ENCODE results near the gene R3HDML. TPM values are rescaled to one million over a fixed set of nuclear protein-coding genes. Genes with fewer than 3 reads are reported as not detected.

Gene R3HDML, protein sequence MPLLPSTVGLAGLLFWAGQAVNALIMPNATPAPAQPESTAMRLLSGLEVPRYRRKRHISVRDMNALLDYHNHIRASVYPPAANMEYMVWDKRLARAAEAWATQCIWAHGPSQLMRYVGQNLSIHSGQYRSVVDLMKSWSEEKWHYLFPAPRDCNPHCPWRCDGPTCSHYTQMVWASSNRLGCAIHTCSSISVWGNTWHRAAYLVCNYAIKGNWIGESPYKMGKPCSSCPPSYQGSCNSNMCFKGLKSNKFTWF
- total RNA-seq (not detected in 2 replicates), polyA plus RNA-seq (not detected in 2 replicates), polyA minus RNA-seq (not detected in 2 replicates)
- total RNA-seq (2013), result not detected

- Histone ChIP-seq H3K36me3 (replicated peaks in 1 of 2; ENCODE audit: control extremely low read depth in 1 of 2, control insufficient read depth in 1 of 2, extremely low read depth in 1 of 2, insufficient read depth in 2 of 2, low read length in 1 of 2) (no peaks in the 10 kb centered on the region), H3K9me3 (ENCODE audit: control extremely low read depth in 1 of 3, control insufficient read depth in 2 of 3, insufficient read depth in 1 of 3, low read length in 2 of 3) (no peaks in the 10 kb centered on the region), H3K27me3 (replicated peaks in 1 of 4; ENCODE audit: control extremely low read depth in 1 of 4, control insufficient read depth in 3 of 4, insufficient read depth in 4 of 4, low read length in 3 of 4) (peaks cover 0 to 4% (median under 1%) of the 10 kb centered on the region in 4 experiments), H3K9ac (ENCODE audit: low read length) (no peak within 1 kb of the TSS), H3K4me2 (replicated peaks; ENCODE audit: low read depth, low read length, poor library complexity, severe bottlenecking) (no peak within 1 kb of the TSS), H3K4me3 (ENCODE audit: control extremely low read depth in 1 of 5, extremely low read depth in 1 of 5, insufficient read depth in 1 of 5, low read depth in 2 of 5, low read length in 4 of 5) (no peak within 1 kb of the TSS), H4K20me1 (ENCODE audit: control insufficient read depth, insufficient read depth, low read length, poor library complexity, severe bottlenecking) (no peaks in the 10 kb centered on the region), H3K79me2 (ENCODE audit: control insufficient read depth, insufficient read depth, low read length) (no peaks in the 10 kb centered on the region), H3K4me1 (ENCODE audit: control insufficient read depth in 2 of 2, insufficient read depth in 2 of 2, low read length in 2 of 2) (no peaks in the 10 kb centered on the region), H3K27ac (ENCODE audit: low read length in 2 of 2) (no peak within 1 kb of the TSS), H2AFZ (ENCODE audit: insufficient read depth, low read depth, low read length, poor library complexity, severe bottlenecking) (no peak within 1 kb of the TSS)
- intact Hi-C loops (cut with micrococcal nuclease), result no loop called here
- no peak within 1 kb of the TSS for H3K4me3 Mint-ChIP-seq
- H3K9me3 Mint-ChIP-seq (ENCODE audit: insufficient read depth), result no peaks in the 10 kb centered on the region
- DNase-seq (no peak), ATAC-seq (ENCODE audit: low read depth) (no peak)
- WGBS (ENCODE audit: insufficient coverage), result 91% methylated on average over 14 of the region's 16 CpGs
- POLR2A ChIA-PET, result no interaction called here
- CTCF ChIA-PET, result no interaction called here
- peaks cover 30% of the 10 kb centered on the region for H3K27me3 Mint-ChIP-seq
- no peak within 1 kb of the TSS for H3K27ac Mint-ChIP-seq
- H3K4me1 Mint-ChIP-seq, result no peaks in the 10 kb centered on the region
- TF ChIP-seq EZH2 (IDR thresholded peaks at IDR 0.05; ENCODE audit: borderline replicate concordance, insufficient read depth, low read depth, low read length, poor library complexity, severe bottlenecking), result no peak
Measured at GRCh38 chr20:44336725-44337380, at the start of gene R3HDML. TSS of gene R3HDML (plus strand) at chr20:44337043. CDS start at chr20:44337158, 115 bp downstream.

DNA sequence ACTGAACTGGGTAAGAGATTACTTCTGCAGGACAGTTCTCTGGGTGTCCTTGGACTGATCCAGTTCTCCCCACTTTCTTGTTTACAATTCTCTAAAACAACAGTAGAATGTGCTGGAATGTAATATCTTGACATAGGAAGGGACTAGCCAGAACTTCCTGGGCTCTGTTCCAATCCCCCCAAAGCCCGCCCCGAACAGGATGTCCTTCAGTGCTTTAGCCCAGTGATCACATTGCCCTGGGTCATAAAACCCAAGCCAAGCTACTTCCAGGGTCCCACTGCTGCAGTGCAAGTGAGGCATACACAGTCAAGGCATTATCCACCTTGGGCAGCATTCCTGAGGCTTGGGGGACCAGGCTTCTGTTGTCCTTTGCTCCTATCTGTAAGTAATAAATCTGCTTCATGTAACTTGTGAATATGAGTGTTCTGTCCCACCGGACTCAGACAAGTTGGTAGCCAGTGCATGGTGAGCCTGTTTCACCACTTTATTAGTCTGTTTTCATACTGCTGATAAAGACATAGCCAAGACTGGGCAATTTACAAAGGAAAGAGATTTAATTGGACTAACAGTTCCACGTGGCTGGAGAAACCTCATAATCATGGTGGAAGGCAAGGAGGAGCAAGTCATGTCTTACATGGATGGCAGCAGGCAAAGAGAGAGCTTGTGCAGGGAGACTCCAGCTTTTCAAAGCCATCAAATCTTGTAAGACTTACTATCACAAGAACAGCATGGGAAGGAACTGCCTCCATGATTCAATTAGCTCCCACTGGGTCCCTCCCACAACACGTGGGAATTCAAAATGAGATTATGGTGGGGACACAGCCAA is 49.4 kb upstream of the R3HDML start:
- Histone ChIP-seq H3K4me2 (replicated peaks; ENCODE audit: low read depth, low read length, poor library complexity, severe bottlenecking) (no peak overlapping the region), H3K27me3 (replicated peaks in 1 of 4; ENCODE audit: control extremely low read depth in 1 of 4, control insufficient read depth in 3 of 4, insufficient read depth in 4 of 4, low read length in 3 of 4) (no peaks in the 10 kb centered on the region), H3K36me3 (replicated peaks in 1 of 2; ENCODE audit: control extremely low read depth in 1 of 2, control insufficient read depth in 1 of 2, extremely low read depth in 1 of 2, insufficient read depth in 2 of 2, low read length in 1 of 2) (no peaks in the 10 kb centered on the region), H3K79me2 (ENCODE audit: control insufficient read depth, insufficient read depth, low read length) (no peaks in the 10 kb centered on the region), H3K4me1 (ENCODE audit: control insufficient read depth in 2 of 2, insufficient read depth in 2 of 2, low read length in 2 of 2) (no peaks in the 10 kb centered on the region), H3K4me3 (ENCODE audit: control extremely low read depth in 1 of 5, extremely low read depth in 1 of 5, insufficient read depth in 1 of 5, low read depth in 2 of 5, low read length in 4 of 5) (no peak overlapping the region), H3K9ac (ENCODE audit: low read length) (no peak overlapping the region), H2AFZ (ENCODE audit: insufficient read depth, low read depth, low read length, poor library complexity, severe bottlenecking) (no peak overlapping the region), H4K20me1 (ENCODE audit: control insufficient read depth, insufficient read depth, low read length, poor library complexity, severe bottlenecking) (no peaks in the 10 kb centered on the region), H3K27ac (ENCODE audit: low read length in 2 of 2) (no peak overlapping the region), H3K9me3 (ENCODE audit: control extremely low read depth in 1 of 3, control insufficient read depth in 2 of 3, insufficient read depth in 1 of 3, low read length in 2 of 3) (peaks cover 0 to 2% (median 0%) of the 10 kb centered on the region in 3 donors)
- Mint-ChIP-seq H3K27ac (no peak overlapping the region), H3K4me3 (no peak overlapping the region), H3K9me3 (ENCODE audit: insufficient read depth) (peaks cover 2% of the 10 kb centered on the region), H3K4me1 (no peaks in the 10 kb centered on the region), H3K27me3 (no peaks in the 10 kb centered on the region)
- TF ChIP-seq CTCF (IDR thresholded peaks at IDR 0.05) (no peak), EZH2 (IDR thresholded peaks at IDR 0.05; ENCODE audit: borderline replicate concordance, insufficient read depth, low read depth, low read length, poor library complexity, severe bottlenecking) (no peak)
- 78% methylated on average over 3 of the region's 5 CpGs for WGBS (ENCODE audit: insufficient coverage)
- ChIA-PET POLR2A (no interaction called here), CTCF (interaction anchor here (0.5 kb wide), 1 partner anchor 261 kb away, joined by 3 read pairs; no protein-coding TSS in a partner anchor)
- intact Hi-C loops (cut with micrococcal nuclease), result no loop called here
- DNase-seq (no peak), ATAC-seq (ENCODE audit: low read depth) (no peak)

Measured in B cell (primary cell).